Gastroesophageal sphincter (tissue), 4 donors: ENCODE measurements around the gene PRKN. TPM values are rescaled to one million over a fixed set of nuclear protein-coding genes. Genes with fewer than 3 reads are reported as not detected.

Experiments used
- ATAC-seq: fragments of 150-250 bp; one replicate; pipeline ENCODE4 v1.9.1; 2016; ENCODE audit warnings: mild to moderate bottlenecking, moderate library complexity
- H3K27ac ChIP-seq, 4 donors: fragments of 200-600 bp; sonication (generic) in 3 of 4; 1 replicate in 3 of 4; 2 replicates in 1 of 4; pipeline ENCODE4 v1.5.1; 2016 to 2019
- H3K27me3 ChIP-seq: fragments of 200-600 bp; sonication (generic); one replicate; pipeline ENCODE4 v1.5.1; 2019
- H3K36me3 ChIP-seq, 2 donors: fragments of 200-600 bp; sonication (generic); one replicate each; pipeline ENCODE4 v1.5.1; 2019; ENCODE audit warnings: control low read depth in 1 of 2
- H3K4me1 ChIP-seq, 3 donors: fragments of 200-600 bp; sonication (generic); 1 replicate in 2 of 3; 2 replicates in 1 of 3; pipeline ENCODE4 v1.5.1; 2016 to 2019; ENCODE audit warnings: control low read depth in 2 of 3
- H3K4me3 ChIP-seq, 2 donors: fragments of 200-600 bp; sonication (generic); one replicate each; pipeline ENCODE4 v1.5.1; 2019; ENCODE audit warnings: mild to moderate bottlenecking in 1 of 2, moderate library complexity in 1 of 2
- H3K9me3 ChIP-seq, 3 donors: fragments of 200-600 bp; sonication (generic); one replicate each; pipeline ENCODE4 v1.5.1; 2017 to 2019; ENCODE audit warnings: control low read depth in 2 of 3
- EP300 ChIP-seq: sonication (generic); formaldehyde crosslinking; IDR thresholded peaks from one replicate; pipeline ENCODE4 v1.6.1; 2017; ENCODE audit warnings: antibody characterized with exemption, mild to moderate bottlenecking
- POLR2A ChIP-seq, 2 donors: fragments of 450-650 bp; IDR thresholded peaks; one replicate each; pipeline ENCODE4 v1.6.1; 2017; ENCODE audit warnings: antibody characterized with exemption in 2 of 2, mild to moderate bottlenecking in 2 of 2, moderate library complexity in 1 of 2
- POLR2AphosphoS5 ChIP-seq: sonication (generic); formaldehyde crosslinking; IDR thresholded peaks from one replicate; pipeline ENCODE4 v1.6.1; 2017; ENCODE audit warnings: antibody characterized with exemption
- WGBS, 2 donors: methylation state at CpG; one replicate each; pipeline ENCODE4 v1.1.5; 2018; ENCODE audit warnings: low coverage in 1 of 2; 5-methylcytosine and 5-hydroxymethylcytosine counted together
- total RNA-seq, 4 donors: library from RNA; depleted of rRNA; stranded (reverse); fragments of >200 nt; gene quantifications; one replicate each; pipeline ENCODE4 v1.1.0, GENCODE V29; 2016
- TF ChIP-seq, protein P1 (sequence below), 4 experiments: fragments of 200-600 bp in 2 of 4; fragments of 450-650 bp in 2 of 4; sonication (generic) in 1 of 4; IDR thresholded peaks; one replicate each; pipeline ENCODE4 v1.5.1; 2017 to 2019; ENCODE audit warnings: antibody characterized with exemption in 4 of 4, mild to moderate bottlenecking in 2 of 4, moderate library complexity in 2 of 4

The PRKN gene
- total RNA-seq, 4 donors from 2014 or later, result 8.4 to 58.6 (median 25.8) TPM

DNA sequence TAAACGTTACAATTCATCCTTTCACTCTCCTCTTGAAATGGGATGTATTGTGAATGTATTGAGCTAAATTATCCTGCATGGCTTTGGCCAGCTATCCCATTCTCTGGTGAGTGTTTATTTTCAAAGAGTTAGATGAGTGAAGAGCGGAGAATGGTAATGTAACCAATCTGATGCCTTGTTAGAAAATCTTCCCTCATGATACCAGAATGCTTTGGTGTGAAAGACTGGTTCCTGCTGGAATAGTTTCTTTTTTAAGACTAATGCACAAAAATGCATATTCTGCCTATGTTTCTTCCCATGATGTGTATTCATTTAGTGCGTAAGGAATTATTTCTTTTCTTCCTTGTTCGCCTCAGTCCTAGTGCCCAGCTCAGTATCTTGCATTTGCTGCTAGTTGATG, 506.7 kb downstream of the PRKN start:
- 89 to 91% methylated on average over 4 of the region's 4 CpGs for WGBS, 2 donors

DNA sequence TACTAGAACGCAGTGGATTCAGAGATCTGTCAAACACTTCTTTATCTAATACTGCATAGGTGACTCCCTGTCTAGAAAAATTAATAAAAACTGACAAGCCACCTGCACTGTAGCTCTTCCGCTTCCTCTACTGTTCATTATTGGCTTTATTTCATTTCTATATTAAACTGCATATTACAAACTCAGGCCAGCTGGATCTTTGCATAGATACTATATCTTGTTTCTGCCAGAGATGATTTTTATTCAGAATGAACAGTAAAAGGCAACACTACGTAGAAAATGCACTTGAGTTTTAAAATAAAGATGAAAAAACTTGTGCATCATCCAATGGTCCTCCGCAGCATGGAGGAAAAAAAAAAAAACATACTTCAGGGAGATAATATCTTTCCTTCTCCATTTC, 508.3 kb downstream of the PRKN start:
- Histone ChIP-seq H3K9me3 (no peaks in the 10 kb centered on the region), H3K27me3 (no peaks in the 10 kb centered on the region), H3K36me3 (no peaks in the 10 kb centered on the region), H3K27ac (no peak overlapping the region), H3K4me3 (no peak overlapping the region), H3K4me1 (no peaks in the 10 kb centered on the region)
- ATAC-seq, result no peak
- 80 to 85% methylated on average over 4 of the region's 4 CpGs for WGBS, 2 donors
- TF ChIP-seq POLR2AphosphoS5 (no peak), POLR2A (IDR thresholded peaks at IDR 0.05) (no peak), EP300 (no peak)
- TF ChIP-seq, protein P1, sequence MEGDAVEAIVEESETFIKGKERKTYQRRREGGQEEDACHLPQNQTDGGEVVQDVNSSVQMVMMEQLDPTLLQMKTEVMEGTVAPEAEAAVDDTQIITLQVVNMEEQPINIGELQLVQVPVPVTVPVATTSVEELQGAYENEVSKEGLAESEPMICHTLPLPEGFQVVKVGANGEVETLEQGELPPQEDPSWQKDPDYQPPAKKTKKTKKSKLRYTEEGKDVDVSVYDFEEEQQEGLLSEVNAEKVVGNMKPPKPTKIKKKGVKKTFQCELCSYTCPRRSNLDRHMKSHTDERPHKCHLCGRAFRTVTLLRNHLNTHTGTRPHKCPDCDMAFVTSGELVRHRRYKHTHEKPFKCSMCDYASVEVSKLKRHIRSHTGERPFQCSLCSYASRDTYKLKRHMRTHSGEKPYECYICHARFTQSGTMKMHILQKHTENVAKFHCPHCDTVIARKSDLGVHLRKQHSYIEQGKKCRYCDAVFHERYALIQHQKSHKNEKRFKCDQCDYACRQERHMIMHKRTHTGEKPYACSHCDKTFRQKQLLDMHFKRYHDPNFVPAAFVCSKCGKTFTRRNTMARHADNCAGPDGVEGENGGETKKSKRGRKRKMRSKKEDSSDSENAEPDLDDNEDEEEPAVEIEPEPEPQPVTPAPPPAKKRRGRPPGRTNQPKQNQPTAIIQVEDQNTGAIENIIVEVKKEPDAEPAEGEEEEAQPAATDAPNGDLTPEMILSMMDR (IDR thresholded peaks at IDR 0.05), result no peak

More for the DNA sequence above, 506.7 kb downstream of the PRKN start:
- TF ChIP-seq POLR2AphosphoS5 (no peak), EP300 (no peak), POLR2A (IDR thresholded peaks at IDR 0.05) (no peak)
- TF ChIP-seq, protein P1 (IDR thresholded peaks at IDR 0.05), result no peak
- no peak for ATAC-seq
- Histone ChIP-seq H3K4me3 (no peak overlapping the region), H3K27ac (no peak overlapping the region), H3K4me1 (no peaks in the 10 kb centered on the region), H3K27me3 (no peaks in the 10 kb centered on the region), H3K36me3 (no peaks in the 10 kb centered on the region), H3K9me3 (no peaks in the 10 kb centered on the region)

DNA sequence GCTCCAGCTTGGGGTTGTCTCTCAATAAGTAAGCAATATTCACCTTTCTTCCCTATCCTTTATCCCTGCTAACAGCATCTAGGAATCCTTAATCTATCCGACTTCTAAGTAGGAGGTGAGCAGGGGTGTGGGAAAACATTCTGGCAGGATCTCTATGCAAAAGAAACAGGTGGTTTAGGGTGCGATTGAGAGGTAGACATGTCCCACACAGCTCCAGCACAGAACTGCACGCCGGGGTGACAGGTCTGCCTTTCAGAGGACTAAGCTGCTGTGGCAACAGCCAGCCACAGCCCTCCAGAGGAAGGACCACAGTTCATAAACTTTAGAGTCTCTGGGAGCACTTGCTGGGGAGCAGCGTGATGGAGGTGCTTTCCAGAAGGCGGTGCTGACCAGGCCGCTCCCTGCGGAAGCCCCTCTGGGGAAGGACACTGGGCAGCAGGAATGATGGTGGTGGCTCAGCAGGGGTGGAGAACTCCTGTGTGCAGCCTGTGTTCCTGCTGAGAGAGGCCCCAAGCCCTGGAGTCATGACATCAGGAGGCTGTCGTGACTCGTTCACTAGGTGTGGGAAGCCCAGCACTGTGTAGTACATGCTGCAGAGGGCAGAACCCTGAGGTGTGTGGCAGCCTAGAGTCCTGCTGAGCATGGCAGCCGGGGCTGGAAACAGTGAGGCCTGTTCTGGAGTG, 509.6 kb downstream of the PRKN start:
- Histone ChIP-seq H3K27ac (no peak overlapping the region), H3K36me3 (no peaks in the 10 kb centered on the region), H3K4me3 (no peak overlapping the region), H3K27me3 (no peaks in the 10 kb centered on the region), H3K9me3 (no peaks in the 10 kb centered on the region), H3K4me1 (no peaks in the 10 kb centered on the region)
- WGBS, 2 donors, result 91 to 100% methylated on average over 2 to 4 of the region's 11 CpGs
- TF ChIP-seq POLR2A (IDR thresholded peaks at IDR 0.05), result no peak
- no peak for TF ChIP-seq EP300
- TF ChIP-seq POLR2AphosphoS5, result no peak
- TF ChIP-seq, protein P1 (IDR thresholded peaks at IDR 0.05), result no peak
- ATAC-seq, result no peak

DNA sequence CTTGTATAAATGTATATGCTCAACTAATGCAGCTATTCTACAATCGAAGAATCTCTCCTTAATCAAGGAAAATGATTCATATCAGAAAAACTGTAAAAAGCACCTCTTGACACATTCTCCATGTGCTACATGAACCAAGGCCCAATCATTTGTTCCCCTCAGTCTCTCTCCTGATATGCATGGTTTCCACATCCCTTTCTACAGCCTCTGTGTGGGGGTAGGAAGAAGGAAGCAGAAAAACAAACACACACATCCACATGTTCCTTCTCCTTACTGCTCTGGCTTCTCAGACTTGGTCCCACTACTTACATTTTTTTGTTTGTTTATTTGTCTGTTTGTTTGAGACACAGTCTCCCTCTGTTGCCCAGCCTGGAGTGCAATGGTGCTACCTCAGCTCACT, 510.5 kb downstream of the PRKN start:
- Histone ChIP-seq H3K27me3 (no peaks in the 10 kb centered on the region), H3K9me3 (no peaks in the 10 kb centered on the region), H3K4me1 (no peaks in the 10 kb centered on the region), H3K36me3 (no peaks in the 10 kb centered on the region), H3K27ac (no peak overlapping the region), H3K4me3 (no peak overlapping the region)
- no peak for ATAC-seq
- WGBS, 2 donors, result 87 to 100% methylated on average over 1 of the region's 1 CpG
- TF ChIP-seq POLR2AphosphoS5 (no peak), POLR2A (IDR thresholded peaks at IDR 0.05) (no peak), EP300 (no peak)
- TF ChIP-seq, protein P1 (IDR thresholded peaks at IDR 0.05), result no peak

DNA sequence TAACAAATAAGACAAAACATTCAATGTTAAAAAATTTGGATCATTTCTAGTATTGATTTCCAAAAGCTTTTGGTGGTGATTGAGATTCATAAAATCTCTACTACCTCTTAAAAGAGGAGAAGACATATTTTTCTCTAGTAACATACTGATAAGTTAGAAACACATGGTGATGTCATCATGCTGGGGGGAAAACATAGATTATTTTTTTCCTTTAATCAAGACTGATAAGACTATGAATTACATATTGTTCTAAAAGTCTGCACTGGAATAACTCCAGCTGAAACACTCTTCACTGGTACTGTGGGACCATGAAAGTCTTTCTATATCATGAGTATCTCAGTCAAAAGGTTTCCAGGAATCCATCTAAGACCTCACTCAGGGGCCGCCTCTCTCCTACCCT, 515.8 kb downstream of the PRKN start:
- 91 to 100% methylated on average over 1 of the region's 1 CpG for WGBS, 2 donors
- no peak overlapping the region for H3K27ac ChIP-seq
- H3K4me1 ChIP-seq, result no peaks in the 10 kb centered on the region
- ATAC-seq, result no peak
- TF ChIP-seq, protein P1 (IDR thresholded peaks at IDR 0.05), result no peak
- TF ChIP-seq EP300 (no peak), POLR2AphosphoS5 (no peak), POLR2A (IDR thresholded peaks at IDR 0.05) (no peak)
- no peak overlapping the region for H3K4me3 ChIP-seq
- no peaks in the 10 kb centered on the region for H3K36me3 ChIP-seq
- no peaks in the 10 kb centered on the region for H3K9me3 ChIP-seq
- H3K27me3 ChIP-seq, result no peaks in the 10 kb centered on the region
